Vagina (tissue), 2 donors: ENCODE results near the gene STK39. TPM values are rescaled to one million over a fixed set of nuclear protein-coding genes. Genes with fewer than 3 reads are reported as not detected.

Experiments
- DNase-seq, 2 donors: peaks; one replicate each; pipeline ENCODE4 v3.0.0-alpha.2; 2017; ENCODE audit errors: extremely low spot score in 2 of 2
- H3K27ac ChIP-seq: fragments of 200-600 bp; sonication (generic); one replicate; pipeline ENCODE4 v1.5.1; 2019
- H3K27me3 ChIP-seq: fragments of 200-600 bp; sonication (generic); one replicate; pipeline ENCODE4 v1.5.1; 2019
- H3K36me3 ChIP-seq, 2 donors: fragments of 200-600 bp; sonication (generic); one replicate each; pipeline ENCODE4 v1.5.1; 2017 to 2019
- H3K4me1 ChIP-seq: fragments of 200-600 bp; sonication (generic); one replicate; pipeline ENCODE4 v1.5.1; 2019
- H3K4me3 ChIP-seq, 2 donors: fragments of 200-600 bp; sonication (generic); 1 replicate in 1 of 2; 2 replicates in 1 of 2; pipeline ENCODE4 v1.5.1; 2016 to 2019
- H3K9me3 ChIP-seq: fragments of 200-600 bp; sonication (generic); one replicate; pipeline ENCODE4 v1.5.1; 2019
- CTCF ChIP-seq, 3 experiments: fragments of 450-650 bp in 2 of 3; fragments of 200-600 bp in 1 of 3; sonication (generic) in 1 of 3; IDR thresholded peaks; one replicate each; pipeline ENCODE4 v1.5.1; 2017 to 2019; ENCODE audit warnings: antibody characterized with exemption in 3 of 3, mild to moderate bottlenecking in 2 of 3, moderate library complexity in 2 of 3
- POLR2A ChIP-seq, 2 donors: fragments of 450-650 bp; IDR thresholded peaks; one replicate each; pipeline ENCODE4 v1.6.1; 2017; ENCODE audit warnings: antibody characterized with exemption in 2 of 2, mild to moderate bottlenecking in 2 of 2, moderate library complexity in 2 of 2
- POLR2AphosphoS5 ChIP-seq, 2 donors: sonication (generic); formaldehyde crosslinking; IDR thresholded peaks; one replicate each; pipeline ENCODE4 v1.9.0; 2017; ENCODE audit warnings: antibody characterized with exemption in 2 of 2, mild to moderate bottlenecking in 2 of 2, low read depth in 1 of 2; ENCODE audit not compliant: insufficient read depth in 1 of 2
- intact Hi-C: fragments of 100-400 bp; cut with DNase I; formaldehyde crosslinking; loops from one replicate; pipeline ENCODE4 v1.15.1; 2023
- total RNA-seq: library from RNA; depleted of rRNA; stranded (reverse); fragments of >200 nt; gene quantifications from one replicate; pipeline ENCODE4 v1.2.3, GENCODE V29; 2016

STK39 gene
- total RNA-seq, 1 donor from 2014 or later, result 15.5 TPM

- H3K27me3 ChIP-seq, result no peaks in the 10 kb centered on the region
- TF ChIP-seq CTCF (IDR thresholded peaks at IDR 0.05) (no peak), POLR2A (IDR thresholded peaks at IDR 0.05) (no peak), POLR2AphosphoS5 (IDR thresholded peaks at IDR 0.05; ENCODE audit: insufficient read depth in 1 of 2, low read depth in 1 of 2) (no peak)
- no peaks in the 10 kb centered on the region for H3K36me3 ChIP-seq
- no peaks in the 10 kb centered on the region for H3K9me3 ChIP-seq
- H3K4me3 ChIP-seq, result no peak overlapping the region
- H3K27ac ChIP-seq, result no peak overlapping the region
- H3K4me1 ChIP-seq, result peaks cover 10% of the 10 kb centered on the region
- DNase-seq, result no peak
- intact Hi-C loops, result no loop called here
These were observed 211.9 kb downstream of the STK39 start for GRCh38 chr2:168035458-168035857.

GRCh38 chr2:168034616-168035015 lies 212.8 kb downstream of the STK39 start:
- H3K27ac ChIP-seq, result no peak overlapping the region
- DNase-seq, result no peak
- no peaks in the 10 kb centered on the region for H3K36me3 ChIP-seq
- peaks cover 10% of the 10 kb centered on the region for H3K4me1 ChIP-seq
- TF ChIP-seq POLR2AphosphoS5 (IDR thresholded peaks at IDR 0.05; ENCODE audit: insufficient read depth in 1 of 2, low read depth in 1 of 2) (no peak), CTCF (IDR thresholded peaks at IDR 0.05) (no peak), POLR2A (IDR thresholded peaks at IDR 0.05) (no peak)
- no peak overlapping the region for H3K4me3 ChIP-seq
- no peaks in the 10 kb centered on the region for H3K27me3 ChIP-seq
- intact Hi-C loops, result no loop called here
- H3K9me3 ChIP-seq, result no peaks in the 10 kb centered on the region

- no peak for DNase-seq
- no peak overlapping the region for H3K4me3 ChIP-seq
- peaks cover 10% of the 10 kb centered on the region for H3K4me1 ChIP-seq
- H3K9me3 ChIP-seq, result no peaks in the 10 kb centered on the region
- H3K36me3 ChIP-seq, result no peaks in the 10 kb centered on the region
- intact Hi-C loops, result no loop called here
- TF ChIP-seq CTCF (IDR thresholded peaks at IDR 0.05) (no peak), POLR2AphosphoS5 (IDR thresholded peaks at IDR 0.05; ENCODE audit: insufficient read depth in 1 of 2, low read depth in 1 of 2) (no peak), POLR2A (IDR thresholded peaks at IDR 0.05) (no peak)
- H3K27me3 ChIP-seq, result no peaks in the 10 kb centered on the region
- H3K27ac ChIP-seq, result no peak overlapping the region
These were observed 213.4 kb downstream of the STK39 start for GRCh38 chr2:168033966-168034365.

- intact Hi-C loops, result no loop called here
- Histone ChIP-seq H3K36me3 (no peaks in the 10 kb centered on the region), H3K9me3 (no peaks in the 10 kb centered on the region), H3K4me1 (peaks cover 10% of the 10 kb centered on the region), H3K27ac (no peak overlapping the region), H3K27me3 (no peaks in the 10 kb centered on the region), H3K4me3 (no peak overlapping the region)
- TF ChIP-seq POLR2AphosphoS5 (IDR thresholded peaks at IDR 0.05; ENCODE audit: insufficient read depth in 1 of 2, low read depth in 1 of 2) (no peak), POLR2A (IDR thresholded peaks at IDR 0.05) (no peak), CTCF (IDR thresholded peaks at IDR 0.05) (no peak)
- no peak for DNase-seq
These were observed 215.3 kb downstream of the STK39 start for GRCh38 chr2:168032091-168032490.

- intact Hi-C loops, result loop anchor here (2.0 kb wide), 1 partner anchor 50 kb away; no protein-coding TSS in a partner anchor
- no peak for DNase-seq
- Histone ChIP-seq H3K36me3 (no peaks in the 10 kb centered on the region), H3K9me3 (no peaks in the 10 kb centered on the region), H3K4me3 (no peak overlapping the region), H3K4me1 (peaks cover 10% of the 10 kb centered on the region), H3K27ac (peak overlapping the region; percentile 9), H3K27me3 (no peaks in the 10 kb centered on the region)
- no peak for TF ChIP-seq POLR2A (IDR thresholded peaks at IDR 0.05)
- TF ChIP-seq CTCF (IDR thresholded peaks at IDR 0.05), result no peak
- TF ChIP-seq POLR2AphosphoS5 (IDR thresholded peaks at IDR 0.05; ENCODE audit: insufficient read depth in 1 of 2, low read depth in 1 of 2), result no peak
These were observed 216.4 kb downstream of the STK39 start for GRCh38 chr2:168030862-168031624.
